K562 (cell line): ENCODE data around the gene ADD1. TPM values are rescaled to one million over a fixed set of nuclear protein-coding genes. Genes with fewer than 3 reads are reported as not detected.

Experiments
- ARID2 ChIP-seq: fragments of 450-650 bp; IDR thresholded peaks from 2 replicates; pipeline ENCODE4 v1.6.1; 2017; ENCODE audit warnings: antibody characterized with exemption, mild to moderate bottlenecking
- CEBPZ ChIP-seq: fragments of 150-350 bp; IDR thresholded peaks from 2 replicates; pipeline ENCODE4 v1.6.1; 2014; ENCODE audit warnings: low read depth, mild to moderate bottlenecking, low read length, borderline replicate concordance
- CTBP1 ChIP-seq: fragments of 450-650 bp; IDR thresholded peaks from 2 replicates; pipeline ENCODE4 v1.6.1; 2016; ENCODE audit warnings: borderline replicate concordance
- E2F5 ChIP-seq: sonication (generic); formaldehyde crosslinking; IDR thresholded peaks from 2 replicates; pipeline ENCODE4 v1.8.0; 2022; ENCODE audit warnings: mild to moderate bottlenecking, missing genetic modification reagents
- HINFP ChIP-seq: fragments of 450-650 bp; conservative IDR thresholded peaks from 2 replicates; pipeline ENCODE4 v1.6.1; 2016; ENCODE audit warnings: missing genetic modification characterization, low read depth, mild to moderate bottlenecking, control low read depth, missing compliant biosample characterization
- HSF4 ChIP-seq: fragments of 250-450 bp; sonication (Bioruptor Pico); IDR thresholded peaks from 2 replicates; pipeline ENCODE4 v2.1.2; 2022; ENCODE audit warnings: mild to moderate bottlenecking, moderate library complexity, borderline replicate concordance
- LEF1 ChIP-seq: fragments of 450-650 bp; IDR thresholded peaks from 2 replicates; pipeline ENCODE4 v1.6.1; 2016; ENCODE audit warnings: mild to moderate bottlenecking
- MEF2A ChIP-seq: IDR thresholded peaks from 2 replicates; pipeline ENCODE4 v1.6.1; 2011; ENCODE audit warnings: low read depth, mild to moderate bottlenecking, low read length, moderate library complexity; ENCODE audit not compliant: control insufficient read depth
- MNT ChIP-seq, 2 experiments: fragments of 450-650 bp; conservative IDR thresholded peaks; 2 replicates each; pipeline ENCODE4 v1.6.1; 2017; ENCODE audit warnings: mild to moderate bottlenecking in 2 of 2, moderate library complexity in 2 of 2
- SIN3A ChIP-seq, 2 experiments: fragments of 150-350 bp in 1 of 2; IDR thresholded peaks; 2 replicates each; pipeline ENCODE4 v1.6.1; 2011 to 2016; ENCODE audit warnings: borderline replicate concordance in 2 of 2, low read depth in 2 of 2, low read length in 2 of 2, mild to moderate bottlenecking in 2 of 2, moderate library complexity in 2 of 2; ENCODE audit not compliant: control insufficient read depth in 1 of 2
- TEAD1 ChIP-seq, 2 experiments: fragments of 450-650 bp in 1 of 2; sonication (generic) in 1 of 2; formaldehyde crosslinking; IDR thresholded peaks; 2 replicates each; pipeline versions ENCODE4 v1.4.0 to v1.8.0; 2020 to 2022; ENCODE audit warnings: mild to moderate bottlenecking in 2 of 2, missing genetic modification reagents in 1 of 2
- TRIM24 ChIP-seq, 2 experiments: fragments of 450-650 bp; IDR thresholded peaks; 2 replicates each; pipeline ENCODE4 v1.6.1; 2016
- ZNF436 ChIP-seq: fragments of 250-450, 450-650 bp; sonication (Bioruptor Pico); formaldehyde crosslinking; IDR thresholded peaks from 2 replicates; pipeline ENCODE4 v1.7.0; 2020; ENCODE audit warnings: mild to moderate bottlenecking
- ZNF449 ChIP-seq: fragments of 250-450 bp; sonication (Bioruptor Pico); IDR thresholded peaks from 2 replicates; pipeline ENCODE4 v1.8.0; 2022; ENCODE audit warnings: moderate library complexity, mild to moderate bottlenecking, inconsistent platforms
- ZNF584 ChIP-seq: fragments of 200-800 bp; sonication (Bioruptor generic); IDR thresholded peaks from 2 replicates; pipeline ENCODE4 v1.6.1; 2016; ENCODE audit warnings: low read depth, mild to moderate bottlenecking, missing genetic modification characterization, missing compliant biosample characterization
- ZNF830 ChIP-seq: fragments of 250-450 bp; sonication (Bioruptor Pico); IDR thresholded peaks from 2 replicates; pipeline ENCODE4 v1.5.0; 2021; ENCODE audit warnings: mild to moderate bottlenecking
- polyA plus RNA-seq, 8 experiments: library from polyadenylated mRNA; depleted of rRNA in 4 of 8; stranded (reverse) in 5 of 8; unstranded in 3 of 8; fragments of >200 nt; fragmentation: Nextera tagmentation in 2 of 8; fragmentation: Illumina TruSeq in 1 of 8; extraction: Ambion mirVana in 2 of 8; extraction: Trizol in 1 of 8; gene quantifications; 2 replicates each; pipeline versions ENCODE4 v1.2.1 to v1.2.3, GENCODE V29; 2011 to 2014; ENCODE audit warnings: inconsistent platforms in 1 of 8, missing spikeins in 1 of 8
- total RNA-seq, 7 experiments: library from RNA; depleted of rRNA in 6 of 7; stranded (reverse); fragments of >200 nt in 6 of 7; fragmentation: Illumina TruSeq in 2 of 7; extraction: Trizol in 2 of 7; gene quantifications; 2 replicates each; pipeline versions ENCODE4 v1.2.1 to v1.2.3, GENCODE V29; 2011 to 2021; ENCODE audit warnings: low replicate concordance in 1 of 7

The ADD1 gene
- total and polyA plus RNA-seq, 9 of the 15 experiments (the other 6 are each of a cell fraction or from before 2014, with no cell fraction given) = 17.5 to 153 (median 74.0) TPM

- no peak for TF ChIP-seq ZNF449
- no peak for TF ChIP-seq CEBPZ
- no peak for TF ChIP-seq HINFP (tag)
- TF ChIP-seq ARID2 = no peak
- TF ChIP-seq TEAD1 (CRISPR knock-in tag; IDR thresholded peaks at IDR 0.05) = no peak
- 0 out of 2 replicates have a peak, but pooled peaks have one; percentile 7 for TF ChIP-seq E2F5 (CRISPR knock-in tag)
- 0 out of 4 replicates have a peak, but pooled peaks of 1 of the 2 experiments have one; percentile 58 for TF ChIP-seq SIN3A (IDR thresholded peaks at IDR 0.05; ENCODE audit: borderline replicate concordance in 2 of 2, control insufficient read depth in 1 of 2, low read depth in 2 of 2, low read length in 2 of 2)
- TF ChIP-seq TRIM24 (IDR thresholded peaks at IDR 0.05) = no peak
- TF ChIP-seq ZNF584 (CRISPR knock-in tag) = no peak
- TF ChIP-seq MNT (conservative IDR thresholded peaks at IDR 0.05) = peak; percentile 35 to 48; a peak in 3 of 4 replicates
- TF ChIP-seq CTBP1 = peak; percentile 83
- no peak for TF ChIP-seq MEF2A
- TF ChIP-seq LEF1 = 0 out of 2 replicates have a peak, but pooled peaks have one; percentile 8
- no peak for TF ChIP-seq ZNF436 (CRISPR knock-in tag)
- no peak for TF ChIP-seq ZNF830 (CRISPR knock-in tag)
- TF ChIP-seq HSF4 (CRISPR knock-in tag) = no peak
Observed at GRCh38 chr4:2935762-2936743, 92.4 kb downstream of the ADD1 start (continued).
